GM10266 (cell line): ENCODE results near the gene RFPL4A.

ENCODE experiments used
- DNase-seq: peaks from one replicate; pipeline ENCODE4 v3.0.0; 2012; ENCODE audit errors: extremely low spot score
- CTCF ChIP-seq: IDR thresholded peaks from 2 replicates; pipeline ENCODE4 v1.5.1; 2012; ENCODE audit warnings: mild to moderate bottlenecking, low read depth; ENCODE audit not compliant: control insufficient read depth, insufficient read depth; ENCODE audit errors: missing control alignments

RFPL4A gene

DNA sequence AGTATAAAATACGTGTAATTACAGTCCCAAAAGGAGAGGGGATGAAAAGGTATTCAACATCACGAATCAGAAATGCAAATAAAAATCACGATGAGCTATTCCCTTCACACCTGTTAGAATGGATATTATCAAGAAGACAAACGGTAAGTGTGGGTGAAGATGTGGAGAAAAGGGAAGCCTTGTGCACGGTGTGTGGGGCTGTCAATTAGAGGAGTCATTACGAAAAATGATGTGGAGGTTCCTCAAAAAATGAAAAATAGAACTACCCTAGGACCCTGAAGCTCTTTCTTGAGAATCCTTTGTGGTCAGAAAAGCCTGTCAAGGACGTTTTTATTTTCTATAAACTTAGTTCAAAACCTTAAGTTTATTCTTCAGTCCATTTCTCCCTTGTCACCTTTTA is 53.6 kb downstream of the RFPL4A start:
- TF ChIP-seq CTCF = no peak
- DNase-seq = no peak
